ENCODE data around the gene CHRNG. TPM values are rescaled to one million over a fixed set of nuclear protein-coding genes. Genes with fewer than 3 reads are reported as not detected.

Gene CHRNG
- total and polyA plus RNA-seq, 2 donors (not counting 3 experiments of a cell fraction or from before 2014, with no cell fraction given): not detected

GRCh38 chr2:232508251-232508650, 31.2 kb upstream of the CHRNG start:
- no peak for DNase-seq (ENCODE audit: low read depth, low spot score)
- peaks cover 27 to 32% of the 10 kb centered on the region in 2 experiments for H3K27me3 ChIP-seq (ENCODE audit: control insufficient read depth in 2 of 2, insufficient read depth in 2 of 2, low read length in 2 of 2)
- FAIRE-seq: no peak
- dilution Hi-C loops (cut with MboI; ENCODE audit: extremely low pct_ligation_motif_present, low sequenced_read_pairs) (no loop called here), intact Hi-C loops (cut with micrococcal nuclease) (no loop called here)
- no peak overlapping the region for H2AFZ ChIP-seq (ENCODE audit: low read depth, low read length)
- no peak overlapping the region for H3K4me2 ChIP-seq (ENCODE audit: insufficient read depth, low read length)
- TF ChIP-seq MYC (IDR thresholded peaks at IDR 0.05; ENCODE audit: low read depth, low read length): no peak
- TF ChIP-seq, protein P1, sequence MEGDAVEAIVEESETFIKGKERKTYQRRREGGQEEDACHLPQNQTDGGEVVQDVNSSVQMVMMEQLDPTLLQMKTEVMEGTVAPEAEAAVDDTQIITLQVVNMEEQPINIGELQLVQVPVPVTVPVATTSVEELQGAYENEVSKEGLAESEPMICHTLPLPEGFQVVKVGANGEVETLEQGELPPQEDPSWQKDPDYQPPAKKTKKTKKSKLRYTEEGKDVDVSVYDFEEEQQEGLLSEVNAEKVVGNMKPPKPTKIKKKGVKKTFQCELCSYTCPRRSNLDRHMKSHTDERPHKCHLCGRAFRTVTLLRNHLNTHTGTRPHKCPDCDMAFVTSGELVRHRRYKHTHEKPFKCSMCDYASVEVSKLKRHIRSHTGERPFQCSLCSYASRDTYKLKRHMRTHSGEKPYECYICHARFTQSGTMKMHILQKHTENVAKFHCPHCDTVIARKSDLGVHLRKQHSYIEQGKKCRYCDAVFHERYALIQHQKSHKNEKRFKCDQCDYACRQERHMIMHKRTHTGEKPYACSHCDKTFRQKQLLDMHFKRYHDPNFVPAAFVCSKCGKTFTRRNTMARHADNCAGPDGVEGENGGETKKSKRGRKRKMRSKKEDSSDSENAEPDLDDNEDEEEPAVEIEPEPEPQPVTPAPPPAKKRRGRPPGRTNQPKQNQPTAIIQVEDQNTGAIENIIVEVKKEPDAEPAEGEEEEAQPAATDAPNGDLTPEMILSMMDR (IDR thresholded peaks at IDR 0.05; ENCODE audit: extremely low read depth in 1 of 2, insufficient read depth in 1 of 2, low read depth in 1 of 2, low read length in 2 of 2): no peak
- TF ChIP-seq GATA2 (IDR thresholded peaks at IDR 0.05; ENCODE audit: insufficient read depth, insufficient read length, low read depth, low read length): no peak
- no peak for TF ChIP-seq POLR2A (IDR thresholded peaks at IDR 0.05; ENCODE audit: low read depth, low read length)
- no peak for TF ChIP-seq JUN (IDR thresholded peaks at IDR 0.05; ENCODE audit: borderline replicate concordance, insufficient read depth, insufficient read length, low read depth)
- no peak for TF ChIP-seq POLR2AphosphoS5 (IDR thresholded peaks at IDR 0.05; ENCODE audit: insufficient read depth, low read depth, low read length)
- TF ChIP-seq EZH2 (IDR thresholded peaks at IDR 0.05; ENCODE audit: borderline replicate concordance, low read depth, low read length, severe bottlenecking): no peak
- no peak for TF ChIP-seq FOS (IDR thresholded peaks at IDR 0.05; ENCODE audit: borderline replicate concordance, insufficient read depth, low read length)
- TF ChIP-seq MAX (IDR thresholded peaks at IDR 0.05; ENCODE audit: insufficient read depth, insufficient read length): no peak
- no peak overlapping the region for H3K27ac ChIP-seq (ENCODE audit: insufficient read depth, low read depth, low read length)
- H3K79me2 ChIP-seq (ENCODE audit: control insufficient read depth, insufficient read depth, low read length): no peaks in the 10 kb centered on the region
- BruUV-seq (replicated peaks): no TSS peak
- no peak overlapping the region for H3K9ac ChIP-seq (replicated peaks; ENCODE audit: extremely low read depth, insufficient read depth, low read length)
- no peaks in the 10 kb centered on the region for H3K9me1 ChIP-seq (replicated peaks; ENCODE audit: control insufficient read depth, extremely low read depth, insufficient read depth, low read length)
- ChIA-PET CTCF (interaction anchor here (1.0 kb wide), 1 partner anchor 144 kb away, joined by 4 read pairs; no protein-coding TSS in a partner anchor), POLR2A (no interaction called here)
- H3K9me3 ChIP-seq (replicated peaks; ENCODE audit: control insufficient read depth, insufficient read depth, low read length): no peaks in the 10 kb centered on the region
- H4K20me1 ChIP-seq (replicated peaks; ENCODE audit: control insufficient read depth, extremely low read depth, insufficient read depth, low read length): no peaks in the 10 kb centered on the region
- no peak overlapping the region for H3K4me3 ChIP-seq (replicated peaks in 1 of 3; ENCODE audit: insufficient read depth in 1 of 3, low read depth in 1 of 3, low read length in 3 of 3)
- H3K36me3 ChIP-seq (ENCODE audit: control insufficient read depth in 2 of 2, extremely low read depth in 1 of 2, insufficient read depth in 2 of 2, low read length in 2 of 2): no peaks in the 10 kb centered on the region
- no peaks in the 10 kb centered on the region for H3K4me1 ChIP-seq (ENCODE audit: control insufficient read depth, extremely low read depth, insufficient read depth, low read length)

Measured in endothelial cell of umbilical vein (primary cell).